ENCODE data around the gene INPP5A. TPM values are rescaled to one million over a fixed set of nuclear protein-coding genes. Genes with fewer than 3 reads are reported as not detected.

The INPP5A gene
- total and polyA plus RNA-seq, 10 of the 15 experiments (the other 5 are each of a cell fraction or from before 2014, with no cell fraction given): 0.52 to 15.0 (median 6.3) TPM

- no peak for TF ChIP-seq NR2C1 (IDR thresholded peaks at IDR 0.05)
- TF ChIP-seq STAT1 (conservative IDR thresholded peaks at IDR 0.05): no peak
- no peak for TF ChIP-seq TCF3 (IDR thresholded peaks at IDR 0.05; ENCODE audit: borderline replicate concordance, insufficient read depth, low read depth, low read length)
- no peak for TF ChIP-seq CBFB (IDR thresholded peaks at IDR 0.05; ENCODE audit: low read depth)
- TF ChIP-seq ZBTB4 (CRISPR knock-in tag; IDR thresholded peaks at IDR 0.05): no peak
- no peak for TF ChIP-seq MXI1 (IDR thresholded peaks at IDR 0.05; ENCODE audit: low read depth, low read length)
Measured at GRCh38 chr10:132630666-132631337, 93.2 kb downstream of the INPP5A start (continued).

- TF ChIP-seq GABPA (IDR thresholded peaks at IDR 0.05; ENCODE audit: low read depth) (no peak), ESRRA (IDR thresholded peaks at IDR 0.05; ENCODE audit: low read length) (no peak), YBX1 (IDR thresholded peaks at IDR 0.05) (no peak), FOS (IDR thresholded peaks at IDR 0.05; ENCODE audit: borderline replicate concordance, extremely low read depth, insufficient read length) (no peak), CHD2 (IDR thresholded peaks at IDR 0.05; ENCODE audit: borderline replicate concordance, low read depth, low read length) (no peak), RAD21 (IDR thresholded peaks at IDR 0.05; ENCODE audit: insufficient read depth, low read depth, low read length) (no peak), NKRF (conservative IDR thresholded peaks at IDR 0.05) (no peak), SMARCA5 (IDR thresholded peaks at IDR 0.05) (no peak), ASH2L (IDR thresholded peaks at IDR 0.05; ENCODE audit: borderline replicate concordance, low read depth) (no peak), PML (IDR thresholded peaks at IDR 0.05; ENCODE audit: low read length) (no peak)
- Histone ChIP-seq H3K79me2 (ENCODE audit: control insufficient read depth, insufficient read depth, low read length) (no peaks in the 10 kb centered on the region), H2AFZ (ENCODE audit: control insufficient read depth, low read depth, low read length) (no peak overlapping the region), H3K4me3 (no peak overlapping the region), H3K9ac (ENCODE audit: control insufficient read depth, insufficient read depth, low read length) (no peak overlapping the region), H3K9me3 (replicated peaks; ENCODE audit: control insufficient read depth, insufficient read depth, low read length) (no peaks in the 10 kb centered on the region), H3K4me2 (ENCODE audit: control insufficient read depth, insufficient read depth) (no peak overlapping the region), H3K27ac (ENCODE audit: control insufficient read depth, insufficient read depth) (no peak overlapping the region), H3K4me1 (ENCODE audit: control insufficient read depth, insufficient read depth, low read length) (no peaks in the 10 kb centered on the region), H4K20me1 (ENCODE audit: control insufficient read depth, insufficient read depth) (no peaks in the 10 kb centered on the region), H3K36me3 (ENCODE audit: control insufficient read depth in 2 of 2, insufficient read depth in 2 of 2, low read length in 1 of 2) (no peaks in the 10 kb centered on the region; a peak in 1 of 4 replicates), H3K27me3 (replicated peaks in 1 of 2; ENCODE audit: control insufficient read depth in 2 of 2, insufficient read depth in 2 of 2, low read length in 1 of 2) (no peaks in the 10 kb centered on the region)
- FAIRE-seq: no peak
- intact Hi-C loops (cut with micrococcal nuclease; ENCODE audit: unreplicated experiment) (no loop called here), in situ Hi-C loops (cut with MboI) (loop anchor here (10.0 kb wide), 1 partner anchor 407 kb away; no protein-coding TSS in a partner anchor)
- ATAC-seq: no peak
- ChIA-PET RAD21 (ENCODE audit: unreplicated experiment) (no interaction called here), CTCF (no interaction called here), POLR2A (no interaction called here), SMC1A (ENCODE audit: uncharacterized antibody, unreplicated experiment) (interaction anchor here (6.0 kb wide), 1 partner anchor 172 kb away, joined by 33 read pairs; no protein-coding TSS in a partner anchor)
- no peak for DNase-seq (ENCODE audit: low read depth, low spot score)
- 85% methylated on average over 18 of the region's 18 CpGs for WGBS (ENCODE audit: insufficient coverage, insufficient replicate concordance, low lambda C conversion rate, missing lambda C conversion rate)
- BruUV-seq (replicated peaks): no TSS peak
Measured at GRCh38 chr10:132631338-132631735, 93.8 kb downstream of the INPP5A start.

Data from GM12878 (cell line).